ENCODE data around the gene COX10.
A peak's percentile ranks its signal among the peaks of the same experiment; 100 is the strongest.
"Not testable (repeated sequence)": the region's sequence is repeated elsewhere in the genome, so short reads cannot be mapped to it uniquely, and the experiment has no call there.

Gene COX10

DNA sequence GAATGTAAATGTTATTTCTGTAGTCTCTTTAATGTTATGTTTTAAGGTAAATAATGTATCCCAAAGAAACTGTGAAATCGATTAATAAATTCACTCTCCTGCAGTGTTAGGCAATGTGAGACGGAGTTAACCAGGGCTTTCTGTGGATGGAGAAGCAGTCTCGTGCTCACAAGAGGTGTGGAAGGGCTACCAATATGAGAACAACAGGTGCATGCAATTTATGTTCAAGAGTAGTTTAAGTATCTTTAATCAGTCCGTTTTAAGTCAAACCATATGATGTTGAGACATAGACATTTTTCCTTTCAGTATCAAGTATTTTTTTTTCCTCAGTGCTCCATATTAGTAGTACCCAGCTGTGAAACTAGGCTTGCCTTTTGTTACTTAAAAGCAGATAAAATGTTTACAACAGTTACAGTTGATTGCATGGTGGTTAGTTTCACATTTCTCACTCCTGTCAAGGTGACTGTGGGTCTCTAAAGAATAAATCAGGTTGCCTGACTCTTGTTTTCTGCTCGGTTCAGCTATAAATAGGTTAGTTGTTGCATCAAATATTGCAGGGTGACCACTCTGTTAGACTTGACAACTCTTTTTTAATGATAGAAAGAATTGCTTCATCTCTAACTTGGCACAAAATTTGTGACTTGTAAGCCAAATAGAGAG is 54.4 kb downstream of the COX10 start:
- no peak for DNase-seq (ENCODE audit: low read depth)

DNA sequence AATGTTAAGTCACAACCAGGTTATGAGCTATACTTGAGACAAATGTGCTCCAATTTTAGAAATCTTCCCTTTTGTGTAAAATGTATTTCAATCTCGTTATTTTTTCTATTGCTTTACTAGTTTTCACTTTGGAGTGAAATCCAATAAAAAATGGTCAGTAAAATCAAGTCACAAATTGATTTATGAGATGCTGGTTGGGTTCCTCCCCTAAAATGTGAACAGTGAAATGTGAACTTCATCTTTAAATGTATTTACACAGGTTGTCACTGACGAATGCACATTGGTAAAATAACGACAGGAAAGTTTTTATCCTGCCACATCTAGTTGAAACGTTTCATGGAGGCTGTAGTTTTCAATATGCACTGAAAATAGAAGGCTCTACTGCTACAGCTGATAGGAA is 55.5 kb downstream of the COX10 start:
- DNase-seq (ENCODE audit: low read depth): no peak

- DNase-seq (ENCODE audit: low read depth): no peak
These were observed 56.3 kb downstream of the COX10 start for GRCh38 chr17:14125518-14126137.

- no peak for DNase-seq (ENCODE audit: low read depth)
These were observed 63.8 kb downstream of the COX10 start for GRCh38 chr17:14133104-14133503.

DNA sequence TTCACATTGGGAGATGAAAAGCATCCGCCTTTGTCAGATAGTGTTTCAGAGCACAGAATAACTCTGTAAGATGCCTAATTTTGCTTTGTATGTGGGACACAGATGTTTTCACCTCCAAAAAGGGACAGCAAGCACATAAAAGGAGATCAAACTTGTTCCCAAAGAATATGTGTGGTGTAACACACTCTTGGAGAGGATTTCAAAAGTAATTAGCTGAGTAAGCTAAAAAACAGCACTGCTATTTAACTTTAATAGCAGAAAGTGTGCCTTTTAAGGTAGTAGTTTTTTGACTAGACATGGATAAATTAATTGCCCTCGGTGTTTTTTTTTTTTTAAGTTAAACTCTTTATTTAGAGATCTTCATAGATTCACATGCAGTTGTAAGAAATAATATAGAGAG is 65.2 kb downstream of the COX10 start:
- no peak for DNase-seq (ENCODE audit: low read depth)

- no peak for DNase-seq (ENCODE audit: low read depth)
These were observed 66.7 kb downstream of the COX10 start for GRCh38 chr17:14135906-14136590.

- DNase-seq (ENCODE audit: low read depth): no peak
These were observed 69.3 kb downstream of the COX10 start for GRCh38 chr17:14138649-14139048.

DNA sequence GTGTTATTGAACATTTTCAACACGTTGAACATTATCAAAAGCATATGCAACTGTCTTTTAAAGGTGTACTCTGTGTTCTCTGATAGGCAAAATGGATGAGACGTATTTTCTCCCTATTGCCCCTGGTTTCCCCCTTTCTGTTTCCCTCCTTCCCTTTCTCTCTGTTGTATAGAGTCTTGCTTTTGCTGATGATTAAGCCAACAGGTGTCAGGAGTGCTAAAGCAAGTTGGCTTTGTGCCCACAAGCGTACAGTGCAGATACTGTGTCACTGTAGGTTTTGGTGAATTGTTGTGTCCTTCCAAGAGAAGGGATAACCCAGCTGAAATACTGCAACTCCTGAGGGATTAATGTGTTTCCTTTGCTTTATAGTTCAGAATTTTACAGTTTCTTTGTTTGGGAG is 74.4 kb downstream of the COX10 start:
- DNase-seq (ENCODE audit: low read depth): no peak

- no peak for DNase-seq (ENCODE audit: low read depth)
These were observed 75.2 kb downstream of the COX10 start for GRCh38 chr17:14144508-14144907.

- DNase-seq (ENCODE audit: low read depth): no peak
These were observed 80.4 kb downstream of the COX10 start for GRCh38 chr17:14149751-14150150.

GRCh38 chr17:14150619-14151018 is 81.3 kb downstream of the COX10 start:
- no peak for DNase-seq (ENCODE audit: low read depth)

- no peak for DNase-seq (ENCODE audit: low read depth)
These were observed 83.4 kb downstream of the COX10 start for GRCh38 chr17:14152721-14153120.

- DNase-seq (ENCODE audit: low read depth): no peak
These were observed 84.1 kb downstream of the COX10 start for GRCh38 chr17:14153374-14153773.

- peak; percentile 18 for DNase-seq (ENCODE audit: low read depth)
These were observed 87.4 kb downstream of the COX10 start for GRCh38 chr17:14156689-14157088.

GRCh38 chr17:14157822-14158221 is 88.5 kb downstream of the COX10 start:
- DNase-seq (ENCODE audit: low read depth): no peak

DNA sequence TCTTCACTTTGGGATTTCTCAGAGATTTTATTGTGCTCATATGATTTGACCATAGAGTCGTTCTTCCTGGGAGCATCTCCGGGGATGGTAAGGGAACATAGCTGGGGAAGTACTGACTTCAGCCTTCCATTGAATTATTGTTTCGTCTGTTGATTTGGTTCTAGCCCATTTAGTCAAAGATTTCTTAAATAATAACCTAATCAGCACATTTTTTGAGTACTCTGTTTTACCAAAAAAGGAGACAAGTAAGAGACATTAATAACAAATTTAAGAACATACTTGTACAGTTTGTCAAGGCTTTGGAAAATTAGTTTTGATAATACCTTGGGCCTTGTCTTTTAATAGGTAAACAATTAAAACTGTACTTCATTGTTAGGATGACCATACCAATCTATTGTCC is 89.4 kb downstream of the COX10 start:
- DNase-seq (ENCODE audit: low read depth): no peak

GRCh38 chr17:14161419-14161818 is 92.1 kb downstream of the COX10 start:
- no peak for DNase-seq (ENCODE audit: low read depth)

DNA sequence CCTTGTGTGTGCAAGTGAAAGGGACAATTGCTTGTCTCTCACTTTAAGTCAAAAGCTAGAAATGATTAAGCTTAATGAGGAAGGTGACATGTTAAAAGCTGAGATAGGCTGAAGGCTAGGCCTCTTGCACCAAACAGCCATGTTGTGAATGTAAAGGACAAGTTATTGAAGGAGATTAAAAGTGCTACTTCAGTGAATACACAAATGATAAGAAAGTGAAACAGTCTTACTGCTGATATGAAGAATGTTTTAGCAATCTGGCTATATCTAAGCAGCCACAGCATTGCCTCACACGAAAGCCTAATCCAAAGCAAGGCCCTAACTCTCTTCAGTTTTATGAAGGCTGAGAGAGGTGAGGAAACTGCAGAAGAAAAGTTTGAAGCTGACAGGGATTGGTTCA is 96.3 kb downstream of the COX10 start:
- DNase-seq (ENCODE audit: low read depth): no peak

GRCh38 chr17:14167831-14168230 is 98.5 kb downstream of the COX10 start:
- not testable (repeated sequence) for DNase-seq (ENCODE audit: low read depth)

DNA sequence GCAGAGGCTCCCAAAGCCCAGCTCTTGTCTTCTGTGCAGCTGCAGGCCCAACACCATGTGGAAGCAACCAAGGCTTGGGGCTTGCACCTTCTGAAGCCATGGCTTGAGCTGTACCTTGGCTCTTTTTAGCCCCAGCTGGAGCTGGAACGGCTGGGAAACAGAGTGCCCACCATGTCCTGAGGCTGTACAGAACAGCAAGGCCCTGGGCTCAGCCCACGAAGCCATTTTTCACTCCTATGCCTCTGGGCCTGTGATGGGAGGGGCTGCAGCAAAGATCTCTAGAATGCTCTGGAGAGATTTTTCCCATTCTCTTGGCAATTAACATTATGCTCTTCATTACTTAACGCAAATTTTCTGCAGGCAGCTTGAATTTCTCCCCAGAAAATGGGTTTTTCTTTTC is 99.3 kb downstream of the COX10 start:
- no peak for DNase-seq (ENCODE audit: low read depth)

DNA sequence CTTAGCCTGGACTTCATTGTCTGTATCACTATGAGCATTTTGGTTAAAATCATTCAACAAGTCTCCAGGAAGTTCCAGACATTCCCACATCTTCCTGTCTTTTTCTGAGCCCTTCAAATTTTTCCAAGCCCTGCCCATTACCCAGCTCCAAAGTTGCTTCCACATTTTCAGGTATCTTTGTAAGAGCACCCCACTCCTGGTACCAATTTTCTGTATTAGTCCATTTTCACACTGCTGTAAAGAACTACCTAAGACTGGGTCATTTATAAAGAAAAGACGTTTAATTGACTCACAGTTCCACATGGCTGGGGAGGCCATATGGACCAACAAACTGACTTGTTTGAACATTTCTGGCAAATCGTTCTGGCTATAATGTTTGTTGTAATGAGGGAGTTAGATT is 100.0 kb downstream of the COX10 start:
- no peak for DNase-seq (ENCODE audit: low read depth)

GRCh38 chr17:14169901-14170300 is 100.6 kb downstream of the COX10 start:
- DNase-seq (ENCODE audit: low read depth): no peak

- not testable (repeated sequence) for DNase-seq (ENCODE audit: low read depth)
These were observed 107.7 kb downstream of the COX10 start for GRCh38 chr17:14176989-14177388.

GRCh38 chr17:14177801-14178200 is 108.5 kb downstream of the COX10 start:
- DNase-seq (ENCODE audit: low read depth): not testable (repeated sequence)

Measured in non-pigmented ciliary epithelial cell (primary cell).